Thyroid gland (tissue), 4 donors: ENCODE measurements around the gene SGCA.

Experiments
- CTCF ChIP-seq, 6 experiments: fragments of 200-600 bp in 3 of 6; fragments of 450-650 bp in 3 of 6; sonication (generic) in 3 of 6; IDR thresholded peaks; one replicate each; pipeline ENCODE4 v1.5.1; 2016 to 2019; ENCODE audit warnings: antibody characterized with exemption in 6 of 6, mild to moderate bottlenecking in 2 of 6, inconsistent platforms in 1 of 6, moderate library complexity in 1 of 6
- POLR2A ChIP-seq, 2 donors: fragments of 450-650 bp; IDR thresholded peaks; one replicate each; pipeline ENCODE4 v1.6.1; 2017; ENCODE audit warnings: antibody characterized with exemption in 2 of 2, mild to moderate bottlenecking in 2 of 2, moderate library complexity in 1 of 2

DNA sequence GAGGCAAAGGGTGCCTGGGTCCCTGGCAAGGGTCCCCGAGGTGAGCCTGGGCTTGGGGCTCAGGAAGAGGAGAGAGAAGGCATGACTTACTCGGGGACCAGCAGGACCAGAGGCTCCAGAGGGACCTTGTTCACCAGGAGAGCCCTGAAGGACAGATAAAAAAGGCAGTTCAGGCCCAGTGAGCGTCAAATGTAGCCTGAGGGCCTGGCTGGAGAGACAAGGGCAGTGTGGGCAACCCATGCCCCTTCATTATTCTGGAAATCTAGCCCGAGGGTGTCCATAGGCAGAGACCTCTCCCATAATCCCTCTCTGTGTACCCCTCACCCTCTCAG lies 21.6 kb downstream of the SGCA start:
- TF ChIP-seq CTCF (IDR thresholded peaks at IDR 0.05) (no peak), POLR2A (IDR thresholded peaks at IDR 0.05) (no peak)
